Activated CD4-positive, alpha-beta memory T cell treated with anti-CD3 and anti-CD28 coated beads, Interleukin-2, amount 10 ng/mL, durations not matched to agents 7 days and 5 days (primary cell): ENCODE results near the gene ZNF669. TPM values are rescaled to one million over a fixed set of nuclear protein-coding genes. Genes with fewer than 3 reads are reported as not detected.
"Not testable (repeated sequence)": the region's sequence is repeated elsewhere in the genome, so short reads cannot be mapped to it uniquely, and the experiment has no call there.

ENCODE experiments used
- CTCF ChIA-PET: fragments of 350-600 bp; sonication (Branson Sonifier 250); formaldehyde crosslinking; loops from one replicate; lab custom pipeline; 2021; ENCODE audit warnings: antibody characterized with exemption, inconsistent platforms; lab: Charles Lee
- POLR2A ChIA-PET: fragments of 350-600 bp; sonication (Branson Sonifier 250); formaldehyde crosslinking; loops from one replicate; lab custom pipeline; 2021; ENCODE audit warnings: antibody characterized with exemption; lab: Charles Lee
- DNase-seq: peaks from one replicate; pipeline ENCODE4 v3.0.0-alpha.2; 2020
- H3K27ac Mint-ChIP-seq: one replicate; pipeline ENCODE4 v1.8.0; 2021; ENCODE audit warnings: mild to moderate bottlenecking, mixed read lengths
- H3K27me3 Mint-ChIP-seq: one replicate; pipeline ENCODE4 v1.8.0; 2021; ENCODE audit warnings: mixed read lengths
- H3K36me3 Mint-ChIP-seq: one replicate; pipeline ENCODE4 v1.8.0; 2021; ENCODE audit warnings: low read depth, mixed read lengths
- H3K4me1 Mint-ChIP-seq: one replicate; pipeline ENCODE4 v1.8.0; 2021; ENCODE audit warnings: mixed read lengths
- H3K4me3 Mint-ChIP-seq: one replicate; pipeline ENCODE4 v1.8.0; 2021; ENCODE audit warnings: mild to moderate bottlenecking, mixed read lengths
- H3K9me3 Mint-ChIP-seq: one replicate; pipeline ENCODE4 v1.8.0; 2021; ENCODE audit warnings: mixed read lengths
- total RNA-seq, 2 experiments: library from RNA; stranded (reverse); gene quantifications; one replicate each; pipeline ENCODE4 v1.2.3, GENCODE V29; 2021

Gene ZNF669
- 10 to 100 TPM; 10.3 to 11.6 TPM for total RNA-seq

DNA sequence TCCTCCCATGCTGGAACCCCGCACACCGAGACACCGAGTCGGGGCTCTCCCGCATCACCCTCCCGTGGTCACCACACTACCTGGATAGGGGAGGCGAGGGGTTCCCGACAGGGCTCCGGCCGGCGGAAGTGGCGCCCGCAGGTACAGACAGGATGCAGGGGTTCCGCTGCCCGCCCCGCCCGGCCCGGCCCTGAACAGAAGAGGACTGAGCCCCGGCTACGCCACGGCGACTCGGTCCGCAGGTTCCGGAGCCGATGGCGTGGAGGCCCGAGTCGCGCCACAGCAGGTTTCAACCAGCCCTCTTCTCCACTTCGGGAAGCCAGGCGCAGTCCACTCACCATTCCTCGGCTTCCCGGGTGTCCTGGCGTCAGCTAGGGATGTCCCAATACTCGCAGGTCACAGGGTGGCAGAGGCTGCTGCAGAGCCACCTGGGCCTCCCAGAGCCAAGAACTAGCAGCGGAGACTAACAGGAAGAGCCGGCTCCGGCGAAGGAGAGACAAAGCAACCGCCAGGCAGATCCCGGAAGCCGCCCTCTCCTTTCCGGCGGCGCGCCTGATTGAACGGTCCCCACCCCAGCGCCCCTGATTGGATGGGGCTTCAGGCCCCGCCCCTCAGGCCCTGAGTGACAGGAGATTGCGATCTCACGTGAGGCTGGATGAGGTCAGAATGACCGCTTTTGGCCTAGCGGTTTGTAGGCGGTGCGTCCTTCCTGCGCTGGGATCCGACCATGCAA is at the start of gene ZNF669:
ZNF669 (minus strand) TSS at position 498 of the 733 bp plus-strand sequence; CDS start at position 341, 157 bp downstream.
- peaks cover 16% of the 10 kb centered on the region for H3K4me1 Mint-ChIP-seq
- peaks cover 54% of the 10 kb centered on the region for H3K36me3 Mint-ChIP-seq
- CTCF ChIA-PET: no interaction called here
- peak; percentile 95 for DNase-seq
- peaks cover 17% of the 10 kb centered on the region for H3K27me3 Mint-ChIP-seq
- peak within 1 kb of the TSS; percentile 86 for H3K27ac Mint-ChIP-seq
- POLR2A ChIA-PET: interaction anchor here (0.7 to 0.9 kb wide), 2 partner anchors 24 to 173 kb away, joined by 3 to 4 read pairs; no protein-coding TSS in a partner anchor
- peak within 1 kb of the TSS; percentile 87 for H3K4me3 Mint-ChIP-seq
- peaks cover 39% of the 10 kb centered on the region for H3K9me3 Mint-ChIP-seq

DNA sequence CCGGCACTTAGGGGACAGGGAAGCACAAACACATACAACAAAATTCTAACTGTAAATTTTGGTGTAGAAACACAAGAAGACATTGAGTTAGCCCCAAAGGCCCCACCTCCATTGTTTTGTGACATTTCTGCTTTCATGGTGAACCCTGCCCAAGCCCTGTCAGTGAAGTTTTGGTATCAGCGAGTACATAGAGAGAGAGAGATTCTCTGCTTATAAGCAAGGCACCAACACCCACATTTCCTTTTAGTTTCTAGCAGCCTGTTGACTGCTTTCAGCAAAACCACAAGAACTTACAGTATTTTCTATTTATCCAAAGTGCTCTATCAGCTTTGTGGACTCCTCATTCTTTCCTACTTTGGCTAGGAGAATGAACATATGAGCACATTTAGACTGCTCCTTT is 43.6 kb upstream of the ZNF669 start:
- Mint-ChIP-seq H3K4me1 (no peaks in the 10 kb centered on the region), H3K4me3 (no peak overlapping the region), H3K9me3 (peaks cover 56% of the 10 kb centered on the region), H3K27me3 (no peaks in the 10 kb centered on the region), H3K36me3 (peaks cover 70% of the 10 kb centered on the region), H3K27ac (no peak overlapping the region)
- ChIA-PET POLR2A (no interaction called here), CTCF (no interaction called here)
- no peak for DNase-seq

DNA sequence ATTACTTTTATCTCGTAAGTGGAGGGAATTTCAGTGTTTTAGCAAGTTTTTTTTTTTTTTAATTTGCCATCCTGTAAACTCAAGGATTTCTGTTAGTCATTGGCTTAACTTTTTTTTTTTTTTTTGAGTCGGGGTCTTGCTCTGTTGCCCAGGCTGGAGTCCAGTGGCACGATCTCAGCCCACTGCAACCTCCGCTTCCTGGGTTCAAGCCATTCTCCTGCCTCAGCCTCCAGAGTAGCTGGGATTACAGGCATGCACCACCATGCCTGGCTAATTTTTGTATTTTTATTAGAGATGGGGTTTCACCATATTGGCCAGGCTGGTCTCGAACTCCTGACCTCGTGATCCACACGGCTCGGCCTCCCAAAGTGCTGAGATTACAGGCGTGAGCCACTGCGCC is 43.0 kb upstream of the ZNF669 start:
- H3K9me3 Mint-ChIP-seq: peaks cover 55% of the 10 kb centered on the region
- DNase-seq, H3K4me3 Mint-ChIP-seq, H3K27ac Mint-ChIP-seq, H3K27me3 Mint-ChIP-seq, POLR2A ChIA-PET, H3K4me1 Mint-ChIP-seq: not testable (repeated sequence)
- H3K36me3 Mint-ChIP-seq: peaks cover 69% of the 10 kb centered on the region
- CTCF ChIA-PET: interaction anchor here (0.7 kb wide), 1 partner anchor 1258 kb away, joined by 4 read pairs; no protein-coding TSS in a partner anchor

DNA sequence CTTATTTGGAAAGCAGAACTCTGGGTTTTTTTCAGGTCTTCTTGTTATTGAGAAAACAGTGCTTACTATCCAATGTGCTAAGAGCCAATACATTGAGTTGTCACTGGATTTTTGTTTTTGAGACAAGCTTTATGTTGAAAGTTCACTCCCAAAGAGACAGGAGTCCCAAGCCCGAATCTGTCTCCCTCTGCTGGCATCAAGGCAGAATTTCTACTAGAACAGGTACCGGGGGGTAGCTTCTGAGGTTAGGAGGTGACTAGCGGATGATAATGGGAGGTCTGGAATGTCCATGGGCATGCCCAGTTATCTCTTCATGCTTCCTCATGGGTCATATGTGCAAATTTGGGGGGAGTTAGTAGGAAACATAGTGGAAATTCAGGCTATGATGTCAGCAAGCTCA is 42.5 kb upstream of the ZNF669 start:
- H3K9me3 Mint-ChIP-seq: peaks cover 55% of the 10 kb centered on the region
- ChIA-PET POLR2A (no interaction called here), CTCF (interaction anchor here (0.7 kb wide), 1 partner anchor 1258 kb away, joined by 4 read pairs; no protein-coding TSS in a partner anchor)

DNA sequence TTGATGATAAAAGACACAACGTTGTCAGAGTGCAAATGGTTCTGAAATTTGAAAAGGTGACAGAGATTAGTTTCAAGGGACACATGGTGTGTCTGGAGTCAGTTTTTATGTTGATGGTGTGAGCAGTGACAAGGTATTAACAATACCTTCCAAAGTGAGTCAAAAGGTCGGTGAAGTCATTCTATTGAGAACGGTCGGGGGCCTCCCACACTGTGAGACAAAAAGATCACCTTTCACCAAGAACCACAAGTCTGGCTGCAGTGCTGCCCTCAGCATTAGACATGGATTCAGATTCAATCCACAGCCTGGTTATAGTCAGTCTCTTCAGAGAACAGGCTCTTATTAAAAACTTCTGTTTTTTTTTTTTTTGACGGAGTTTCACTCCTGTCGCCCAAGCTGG is 41.1 kb upstream of the ZNF669 start:
- no peak overlapping the region for H3K4me3 Mint-ChIP-seq
- DNase-seq: no peak
- H3K36me3 Mint-ChIP-seq: peaks cover 70% of the 10 kb centered on the region
- H3K27me3 Mint-ChIP-seq: no peaks in the 10 kb centered on the region
- CTCF ChIA-PET: no interaction called here
- no peak overlapping the region for H3K27ac Mint-ChIP-seq
- H3K9me3 Mint-ChIP-seq: peaks cover 57% of the 10 kb centered on the region
- H3K4me1 Mint-ChIP-seq: no peaks in the 10 kb centered on the region
- POLR2A ChIA-PET: no interaction called here

More for the DNA sequence above, 42.5 kb upstream of the ZNF669 start:
- peaks cover 68% of the 10 kb centered on the region for H3K36me3 Mint-ChIP-seq
- DNase-seq: no peak
- no peaks in the 10 kb centered on the region for H3K4me1 Mint-ChIP-seq
- H3K27me3 Mint-ChIP-seq: no peaks in the 10 kb centered on the region
- no peak overlapping the region for H3K27ac Mint-ChIP-seq
- H3K4me3 Mint-ChIP-seq: no peak overlapping the region

DNA sequence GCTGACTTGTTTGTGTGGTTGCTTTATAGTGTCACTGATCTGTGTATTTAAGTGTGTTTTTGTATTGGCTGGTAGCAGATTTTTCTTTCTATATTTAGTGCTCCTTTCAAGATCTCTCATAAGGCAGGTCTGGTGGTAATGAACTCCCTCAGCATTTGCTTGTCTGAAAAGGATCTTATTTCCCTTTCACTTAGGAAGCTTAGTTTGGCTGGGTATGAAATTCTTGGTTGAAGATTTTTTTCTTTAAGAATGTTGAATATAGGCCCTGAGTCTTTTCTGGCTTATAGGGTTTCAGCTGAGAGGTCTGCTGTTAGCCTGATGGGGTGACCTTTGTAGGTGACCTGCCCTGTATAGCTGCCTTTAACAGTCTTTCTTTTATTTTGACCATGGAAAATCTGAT is 35.4 kb upstream of the ZNF669 start:
- H3K27me3 Mint-ChIP-seq, DNase-seq, H3K4me3 Mint-ChIP-seq, CTCF ChIA-PET, H3K4me1 Mint-ChIP-seq, H3K27ac Mint-ChIP-seq: not testable (repeated sequence)
- POLR2A ChIA-PET: interaction anchor here (0.7 kb wide), 1 partner anchor 207 kb away, joined by 3 read pairs; the partner anchor contains the start of gene AHCTF1
- peaks cover 67% of the 10 kb centered on the region for H3K36me3 Mint-ChIP-seq
- H3K9me3 Mint-ChIP-seq: peaks cover 79% of the 10 kb centered on the region

DNA sequence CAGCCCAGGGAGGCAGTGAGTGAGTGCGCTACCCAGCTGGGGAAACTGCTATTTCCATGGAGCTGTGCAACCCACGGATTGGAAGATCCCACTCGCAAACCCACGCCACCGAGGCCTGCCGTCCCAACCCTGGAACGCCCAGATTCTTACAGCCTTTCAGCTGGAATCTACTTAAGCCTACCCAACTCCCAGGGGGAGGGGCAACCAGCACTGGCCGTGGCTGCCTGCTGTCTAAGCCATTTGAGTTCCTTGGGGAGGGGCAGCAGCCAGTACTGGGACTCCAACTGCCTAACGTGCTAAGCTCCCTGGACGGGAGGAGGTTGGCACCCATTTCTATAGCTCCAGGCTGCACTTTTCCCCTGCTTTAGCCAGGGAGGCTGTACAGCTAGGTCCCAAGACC is 27.1 kb upstream of the ZNF669 start:
- H3K4me1 Mint-ChIP-seq: peaks cover 6% of the 10 kb centered on the region
- no peak overlapping the region for H3K27ac Mint-ChIP-seq
- CTCF ChIA-PET: no interaction called here
- H3K4me3 Mint-ChIP-seq: no peak overlapping the region
- DNase-seq: no peak
- peaks cover 43% of the 10 kb centered on the region for H3K9me3 Mint-ChIP-seq
- peaks cover 55% of the 10 kb centered on the region for H3K36me3 Mint-ChIP-seq
- H3K27me3 Mint-ChIP-seq: no peaks in the 10 kb centered on the region
- POLR2A ChIA-PET: interaction anchor here (0.5 kb wide), 1 partner anchor 268 kb away, joined by 3 read pairs; no protein-coding TSS in a partner anchor

DNA sequence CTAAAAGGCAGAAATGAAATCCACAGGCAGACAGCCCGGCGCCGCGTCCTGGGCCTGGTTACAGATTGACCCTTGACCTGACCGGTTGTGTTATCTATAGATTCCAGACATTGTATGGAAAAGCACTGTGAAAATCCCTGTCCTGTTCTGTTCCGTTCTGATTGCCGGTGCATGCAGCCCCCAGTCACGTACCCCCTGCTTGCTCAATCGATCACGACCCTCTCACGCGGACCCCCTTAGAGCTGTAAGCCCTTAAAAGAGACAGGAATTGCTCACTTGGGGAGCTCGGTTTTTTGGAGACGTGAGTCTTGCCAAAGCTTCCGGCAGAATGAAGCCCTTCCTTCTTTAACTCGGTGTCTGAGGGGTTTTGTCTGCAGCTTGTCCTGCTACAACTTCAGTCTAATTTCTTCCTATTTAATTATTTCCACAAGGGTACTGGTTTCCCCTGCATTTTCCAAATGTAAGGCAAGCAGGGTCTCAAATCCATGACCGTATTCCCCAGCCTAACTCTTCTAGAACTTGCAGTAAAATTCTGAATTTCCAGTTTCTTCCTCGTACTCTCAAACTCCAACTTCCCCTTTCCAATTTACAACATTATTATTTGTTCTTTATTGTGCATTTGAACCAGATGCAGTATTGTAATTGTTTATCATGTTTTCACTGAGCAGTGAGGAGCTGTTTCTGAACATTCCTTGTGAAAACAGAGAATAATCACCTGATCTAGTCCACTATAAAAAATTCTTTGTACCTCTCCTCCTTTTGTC is 23.5 kb upstream of the ZNF669 start:
- Mint-ChIP-seq H3K36me3 (peaks cover 32% of the 10 kb centered on the region), H3K9me3 (peaks cover 16% of the 10 kb centered on the region), H3K27ac (peak overlapping the region; percentile 31), H3K4me3 (peak overlapping the region; percentile 73)
- POLR2A ChIA-PET: interaction anchor here (1.4 kb wide), 1 partner anchor 41 kb away, joined by 6 read pairs; no protein-coding TSS in a partner anchor
- CTCF ChIA-PET: interaction anchor here (0.9 kb wide), 1 partner anchor 41 kb away, joined by 3 read pairs; no protein-coding TSS in a partner anchor
- not testable (repeated sequence) for DNase-seq, H3K4me1 Mint-ChIP-seq, H3K27me3 Mint-ChIP-seq

DNA sequence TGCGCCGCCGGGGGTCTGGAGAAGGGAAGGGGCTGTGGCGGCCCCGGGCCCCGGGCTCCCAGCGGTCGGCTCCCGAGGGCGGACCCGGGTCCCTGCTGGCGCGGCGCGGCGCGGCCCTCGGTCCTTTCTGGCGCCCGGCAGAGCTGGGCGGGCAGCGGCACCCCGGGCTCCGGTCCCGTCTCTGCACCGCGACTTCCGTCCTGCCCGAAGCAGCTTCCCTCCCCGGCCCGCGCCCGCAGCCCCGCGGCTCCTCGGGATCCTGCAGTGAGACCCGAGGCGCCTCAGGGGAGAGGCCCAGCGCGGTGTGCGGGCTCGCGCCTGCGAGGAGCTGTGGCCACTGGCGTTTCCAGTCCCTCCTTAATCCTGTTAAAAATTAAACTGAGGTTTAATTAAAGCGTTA is 22.4 kb upstream of the ZNF669 start:
- H3K27ac Mint-ChIP-seq, H3K9me3 Mint-ChIP-seq, POLR2A ChIA-PET, H3K4me1 Mint-ChIP-seq, DNase-seq, H3K27me3 Mint-ChIP-seq, CTCF ChIA-PET, H3K4me3 Mint-ChIP-seq: not testable (repeated sequence)
- peaks cover 21% of the 10 kb centered on the region for H3K36me3 Mint-ChIP-seq

DNA sequence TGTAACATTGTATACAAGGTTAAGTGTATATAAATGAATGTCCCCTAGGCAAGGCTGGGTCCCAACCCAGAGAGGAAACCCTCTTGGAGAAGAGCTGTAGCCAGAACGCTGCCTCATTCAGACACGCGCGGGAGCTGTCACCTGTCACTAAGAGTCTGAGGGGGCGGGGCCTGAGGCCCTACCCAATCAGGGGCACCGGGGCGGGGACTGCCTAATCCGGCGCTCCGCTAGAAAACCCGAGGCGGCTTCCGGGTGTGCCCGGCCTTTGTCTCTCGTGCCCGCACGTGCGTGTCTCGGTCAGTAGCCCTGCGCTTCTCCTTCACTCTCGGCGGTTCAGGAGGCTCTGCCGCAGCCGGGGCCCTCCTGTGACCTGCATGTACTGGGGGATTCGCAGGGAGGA is 22.0 kb upstream of the ZNF669 start:
- H3K4me1 Mint-ChIP-seq, H3K27me3 Mint-ChIP-seq, CTCF ChIA-PET, DNase-seq, POLR2A ChIA-PET, H3K4me3 Mint-ChIP-seq, H3K9me3 Mint-ChIP-seq, H3K27ac Mint-ChIP-seq: not testable (repeated sequence)
- peaks cover 18% of the 10 kb centered on the region for H3K36me3 Mint-ChIP-seq

DNA sequence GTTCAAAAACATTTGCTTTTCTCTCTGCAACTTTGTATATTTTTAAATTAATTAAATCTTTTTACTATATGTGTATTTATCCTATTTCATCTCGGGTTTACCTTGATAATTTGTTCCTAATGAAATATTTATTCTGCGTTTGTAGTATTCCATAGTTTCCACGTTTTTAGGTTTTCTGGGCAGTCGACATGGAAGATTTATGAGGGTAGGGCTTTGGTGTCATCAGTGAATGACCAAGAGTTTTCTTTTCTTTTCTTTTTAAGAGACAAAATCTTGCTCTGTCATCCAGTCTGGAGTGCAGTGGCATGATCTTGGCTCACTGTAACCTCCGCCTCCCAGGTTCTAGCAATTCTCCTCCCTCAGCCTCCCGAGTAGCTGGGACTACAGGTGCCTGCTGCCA is 17.2 kb upstream of the ZNF669 start:
- ChIA-PET CTCF (no interaction called here), POLR2A (no interaction called here)
- H3K27ac Mint-ChIP-seq: no peak overlapping the region
- H3K27me3 Mint-ChIP-seq: no peaks in the 10 kb centered on the region
- H3K9me3 Mint-ChIP-seq: peaks cover 4% of the 10 kb centered on the region
- no peaks in the 10 kb centered on the region for H3K36me3 Mint-ChIP-seq
- H3K4me1 Mint-ChIP-seq: no peaks in the 10 kb centered on the region
- no peak overlapping the region for H3K4me3 Mint-ChIP-seq
- DNase-seq: no peak

DNA sequence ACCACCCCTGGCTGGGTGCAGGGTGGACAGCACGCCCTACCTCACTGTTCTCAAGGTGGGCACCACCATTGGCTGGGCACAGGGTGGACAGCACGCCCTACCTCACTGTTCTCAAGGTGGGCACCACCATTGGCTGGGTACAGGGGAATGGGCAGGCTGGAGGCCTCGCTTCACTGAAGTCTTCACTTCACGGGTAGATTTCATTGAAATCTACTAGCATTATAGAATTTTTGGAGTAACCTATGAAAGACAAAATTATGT is 16.2 kb upstream of the ZNF669 start:
- H3K4me3 Mint-ChIP-seq, H3K9me3 Mint-ChIP-seq, H3K27me3 Mint-ChIP-seq, H3K4me1 Mint-ChIP-seq, POLR2A ChIA-PET, H3K36me3 Mint-ChIP-seq, H3K27ac Mint-ChIP-seq, CTCF ChIA-PET, DNase-seq: not testable (repeated sequence)

DNA sequence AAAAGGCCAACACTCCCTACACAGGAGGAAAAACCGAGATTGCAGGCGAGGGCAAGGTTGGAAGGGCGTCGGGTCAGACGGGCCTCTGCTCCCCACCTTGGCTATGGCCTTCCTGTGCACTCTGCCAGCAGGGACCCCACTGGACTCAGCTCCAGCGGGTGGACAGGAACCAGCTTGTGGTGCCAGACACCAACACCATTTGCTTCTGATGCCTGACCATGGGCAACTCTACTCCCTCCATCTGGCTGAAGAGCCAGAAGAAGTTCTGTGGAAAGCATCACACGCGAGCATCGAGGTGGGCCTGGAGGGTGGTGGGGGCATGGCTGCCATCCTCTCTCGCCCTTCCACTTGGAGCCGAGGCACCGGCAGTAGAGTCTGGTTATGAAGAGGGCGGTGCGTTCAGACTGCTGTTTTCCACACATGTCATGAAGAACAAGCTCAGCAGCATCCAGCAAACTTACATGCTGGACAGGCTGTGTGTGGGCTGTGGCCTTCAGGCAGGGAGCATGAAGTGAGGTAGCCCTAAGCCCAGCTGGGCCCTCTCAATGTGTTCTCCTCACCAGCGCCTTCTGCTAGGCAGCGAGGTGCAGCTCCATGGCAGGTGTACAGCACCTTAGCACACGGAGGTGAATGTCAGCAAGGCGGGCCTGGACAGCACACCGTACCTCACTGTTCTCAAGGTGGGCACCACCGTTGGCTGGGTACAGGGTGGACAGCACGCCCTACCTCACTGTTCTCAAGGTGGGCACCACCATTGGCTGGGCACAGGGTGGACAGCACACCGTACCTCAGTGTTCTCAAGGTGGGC is 15.6 kb upstream of the ZNF669 start:
- no peak overlapping the region for H3K4me3 Mint-ChIP-seq
- ChIA-PET CTCF (no interaction called here), POLR2A (no interaction called here)
- peaks cover 6% of the 10 kb centered on the region for H3K9me3 Mint-ChIP-seq
- no peaks in the 10 kb centered on the region for H3K4me1 Mint-ChIP-seq
- no peaks in the 10 kb centered on the region for H3K36me3 Mint-ChIP-seq
- DNase-seq: no peak
- H3K27me3 Mint-ChIP-seq: no peaks in the 10 kb centered on the region
- no peak overlapping the region for H3K27ac Mint-ChIP-seq
